ENCODE data around the gene RAB44.

- TF ChIP-seq ZNF274 (IDR thresholded peaks at IDR 0.05; ENCODE audit: low read depth, low read length) = no peak
- TF ChIP-seq YY1 (IDR thresholded peaks at IDR 0.05; ENCODE audit: insufficient read depth, insufficient read length) = no peak
- TF ChIP-seq SUZ12 (IDR thresholded peaks at IDR 0.05; ENCODE audit: extremely low read depth, insufficient read depth, insufficient read length) = no peak
Observed at GRCh38 chr6:36676141-36677058, 21.2 kb upstream of the RAB44 start.
